Spleen (tissue), 7 donors: ENCODE measurements around the gene BANF1.
A peak's percentile ranks its signal among the peaks of the same experiment; 100 is the strongest.

Experiments used
- CTCF ChIP-seq, 11 experiments: fragments of 200-600 bp in 7 of 11; fragments of 450-650 bp in 4 of 11; sonication (generic) in 4 of 11; IDR thresholded peaks in 8 of 11; conservative IDR thresholded peaks in 3 of 11; 1 replicate in 7 of 11; 2 replicates in 4 of 11; pipeline versions ENCODE4 v1.4.0 to v1.8.0; 2016 to 2021; ENCODE audit warnings: antibody characterized with exemption in 11 of 11, inconsistent platforms in 4 of 11, mild to moderate bottlenecking in 1 of 11
- POLR2AphosphoS5 ChIP-seq, 3 donors: sonication (generic); formaldehyde crosslinking; IDR thresholded peaks; one replicate each; pipeline ENCODE4 v1.5.1; 2017; ENCODE audit warnings: antibody characterized with exemption in 3 of 3
- donor health status: DM: no; HTN: no; CAD: no; lungs with moderate emphysema.
- donor health status: DM: no; HTN: no; CAD: no.
- donor health status: DM: no; HTN: no; CAD: no.

- TF ChIP-seq CTCF (IDR thresholded peaks at IDR 0.05 in 8 of 11, conservative IDR thresholded peaks at IDR 0.05 in 3 of 11) (peak; percentile 87 to 99 (median 98)), POLR2AphosphoS5 (IDR thresholded peaks at IDR 0.05) (peak in 1 of 3 donors; percentile 83)
These were observed 13.3 kb upstream of the BANF1 start for GRCh38 chr11:65988791-65989592.
